ENCODE data around the gene PSMC5.

The PSMC5 gene

GRCh38 chr17:63785556-63785955, 41.7 kb upstream of the PSMC5 start:
- H2AFZ ChIP-seq (ENCODE audit: low read depth, low read length), result no peak overlapping the region
- H3K4me3 ChIP-seq (ENCODE audit: low read depth in 1 of 2, low read length in 2 of 2), result no peak overlapping the region
- H3K9ac ChIP-seq (ENCODE audit: low read depth, low read length), result no peak overlapping the region
- TF ChIP-seq CTCF (IDR thresholded peaks at IDR 0.05; ENCODE audit: borderline replicate concordance, extremely low read depth, low read length, poor library complexity, severe bottlenecking) (no peak), EZH2 (IDR thresholded peaks at IDR 0.05; ENCODE audit: borderline replicate concordance, low read depth, low read length, severe bottlenecking) (no peak)
- no peaks in the 10 kb centered on the region for H3K27me3 ChIP-seq (ENCODE audit: insufficient read depth, low read length, poor library complexity)
- no peak for ATAC-seq (ENCODE audit: insufficient read depth, low read depth)
- H3K4me2 ChIP-seq (ENCODE audit: insufficient read depth, low read length), result no peak overlapping the region
- H3K36me3 ChIP-seq (ENCODE audit: insufficient read depth, low read length), result peaks cover 81% of the 10 kb centered on the region
- no peak overlapping the region for H3K27ac ChIP-seq (ENCODE audit: low read length)
- H4K20me1 ChIP-seq (ENCODE audit: insufficient read depth, low read length), result peaks cover 48% of the 10 kb centered on the region
- DNase-seq, result no peak
- no peaks in the 10 kb centered on the region for H3K4me1 ChIP-seq (ENCODE audit: insufficient read depth, low read length)
- H3K9me3 ChIP-seq (ENCODE audit: insufficient read depth, low read length, severe bottlenecking), result no peaks in the 10 kb centered on the region
- peaks cover 90% of the 10 kb centered on the region for H3K79me2 ChIP-seq (ENCODE audit: insufficient read depth, low read length)

GRCh38 chr17:63786117-63786516, 41.1 kb upstream of the PSMC5 start:
- Histone ChIP-seq H3K36me3 (ENCODE audit: insufficient read depth, low read length) (peaks cover 81% of the 10 kb centered on the region), H2AFZ (ENCODE audit: low read depth, low read length) (no peak overlapping the region), H3K27me3 (ENCODE audit: insufficient read depth, low read length, poor library complexity) (no peaks in the 10 kb centered on the region), H3K79me2 (ENCODE audit: insufficient read depth, low read length) (peaks cover 90% of the 10 kb centered on the region), H4K20me1 (ENCODE audit: insufficient read depth, low read length) (peaks cover 42% of the 10 kb centered on the region), H3K4me3 (ENCODE audit: low read depth in 1 of 2, low read length in 2 of 2) (no peak overlapping the region), H3K27ac (ENCODE audit: low read length) (no peak overlapping the region), H3K4me1 (ENCODE audit: insufficient read depth, low read length) (no peaks in the 10 kb centered on the region), H3K4me2 (ENCODE audit: insufficient read depth, low read length) (no peak overlapping the region), H3K9me3 (ENCODE audit: insufficient read depth, low read length, severe bottlenecking) (no peaks in the 10 kb centered on the region), H3K9ac (ENCODE audit: low read depth, low read length) (no peak overlapping the region)
- DNase-seq (no peak), ATAC-seq (ENCODE audit: insufficient read depth, low read depth) (no peak)
- TF ChIP-seq EZH2 (IDR thresholded peaks at IDR 0.05; ENCODE audit: borderline replicate concordance, low read depth, low read length, severe bottlenecking) (no peak), CTCF (IDR thresholded peaks at IDR 0.05; ENCODE audit: borderline replicate concordance, extremely low read depth, low read length, poor library complexity, severe bottlenecking) (no peak)

GRCh38 chr17:63786971-63787711, 40.1 kb upstream of the PSMC5 start:
- Histone ChIP-seq H3K4me2 (ENCODE audit: insufficient read depth, low read length) (no peak overlapping the region), H2AFZ (ENCODE audit: low read depth, low read length) (no peak overlapping the region), H3K27me3 (ENCODE audit: insufficient read depth, low read length, poor library complexity) (no peaks in the 10 kb centered on the region), H3K36me3 (ENCODE audit: insufficient read depth, low read length) (peaks cover 87% of the 10 kb centered on the region), H3K9me3 (ENCODE audit: insufficient read depth, low read length, severe bottlenecking) (no peaks in the 10 kb centered on the region), H3K27ac (ENCODE audit: low read length) (no peak overlapping the region), H4K20me1 (ENCODE audit: insufficient read depth, low read length) (peaks cover 39% of the 10 kb centered on the region), H3K4me3 (ENCODE audit: low read depth in 1 of 2, low read length in 2 of 2) (no peak overlapping the region), H3K9ac (ENCODE audit: low read depth, low read length) (no peak overlapping the region), H3K4me1 (ENCODE audit: insufficient read depth, low read length) (no peaks in the 10 kb centered on the region), H3K79me2 (ENCODE audit: insufficient read depth, low read length) (peaks cover 87% of the 10 kb centered on the region)
- DNase-seq, result no peak
- ATAC-seq (ENCODE audit: insufficient read depth, low read depth), result no peak
- no peak for TF ChIP-seq EZH2 (IDR thresholded peaks at IDR 0.05; ENCODE audit: borderline replicate concordance, low read depth, low read length, severe bottlenecking)
- no peak for TF ChIP-seq CTCF (IDR thresholded peaks at IDR 0.05; ENCODE audit: borderline replicate concordance, extremely low read depth, low read length, poor library complexity, severe bottlenecking)

Measured in DND-41 (cell line).